Activated naive CD4-positive, alpha-beta T cell treated with anti-CD3 and anti-CD28 coated beads, Interleukin-2, amount 50 U/mL, for 72 hours (primary cell): ENCODE measurements around the gene PCBP3. TPM values are rescaled to one million over a fixed set of nuclear protein-coding genes. Genes with fewer than 3 reads are reported as not detected.
"Not testable (repeated sequence)": the region's sequence is repeated elsewhere in the genome, so short reads cannot be mapped to it uniquely, and the experiment has no call there.

ENCODE experiments used
- ATAC-seq, 2 donors: fragments of 150-1000 bp; cut with Tn5 transposase; 2 replicates each; pipeline ENCODE4 v1.10.0; 2021; ENCODE audit warnings: mild to moderate bottlenecking in 2 of 2, moderate library complexity in 2 of 2
- DNase-seq, 2 donors: peaks; one replicate each; pipeline ENCODE4 v3.0.0; 2021 to 2022; ENCODE audit warnings: low spot score in 2 of 2
- H3K27ac Mint-ChIP-seq, 2 donors: one replicate each; pipeline ENCODE4 v1.8.0; 2022; ENCODE audit warnings: mild to moderate bottlenecking in 2 of 2, mixed read lengths in 2 of 2
- H3K36me3 Mint-ChIP-seq, 2 donors: one replicate each; pipeline ENCODE4 v1.8.0; 2022; ENCODE audit warnings: mixed read lengths in 2 of 2
- H3K9me3 Mint-ChIP-seq, 2 donors: one replicate each; pipeline ENCODE4 v1.8.0; 2022; ENCODE audit warnings: mixed read lengths in 2 of 2
- total RNA-seq, 2 donors: library from RNA; stranded (reverse); gene quantifications; one replicate each; pipeline ENCODE4 v1.2.3, GENCODE V29; 2022

The PCBP3 gene
- total RNA-seq, 2 donors from 2014 or later = 19.7 to 26.3 TPM

DNA sequence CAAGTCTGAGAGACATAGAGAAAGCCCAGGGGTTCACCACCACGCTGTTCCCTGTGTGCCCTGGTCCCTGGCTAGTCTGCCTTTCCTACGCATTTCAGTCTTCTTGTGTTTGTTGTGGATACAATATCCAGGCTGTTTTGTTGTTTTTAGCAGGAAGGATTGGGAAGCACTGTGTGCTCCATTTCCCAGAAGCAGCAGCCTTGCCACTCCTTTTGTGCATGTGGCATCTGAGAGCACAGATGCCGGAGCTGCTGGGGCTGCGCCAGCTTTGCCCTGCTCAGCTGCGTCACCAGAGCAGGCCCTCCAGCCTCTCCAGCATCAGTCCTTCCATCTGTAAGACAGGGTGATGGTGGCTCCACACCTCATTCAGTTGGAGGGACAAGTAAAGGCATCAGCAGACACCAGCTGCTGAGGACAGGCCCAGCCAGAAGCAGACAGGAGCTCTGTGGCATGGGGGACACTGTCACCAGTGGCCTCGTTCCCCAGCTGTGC, 243.6 kb downstream of the PCBP3 start:
- Mint-ChIP-seq H3K9me3 (no peaks in the 10 kb centered on the region), H3K36me3 (no peaks in the 10 kb centered on the region)
- no peak for ATAC-seq

DNA sequence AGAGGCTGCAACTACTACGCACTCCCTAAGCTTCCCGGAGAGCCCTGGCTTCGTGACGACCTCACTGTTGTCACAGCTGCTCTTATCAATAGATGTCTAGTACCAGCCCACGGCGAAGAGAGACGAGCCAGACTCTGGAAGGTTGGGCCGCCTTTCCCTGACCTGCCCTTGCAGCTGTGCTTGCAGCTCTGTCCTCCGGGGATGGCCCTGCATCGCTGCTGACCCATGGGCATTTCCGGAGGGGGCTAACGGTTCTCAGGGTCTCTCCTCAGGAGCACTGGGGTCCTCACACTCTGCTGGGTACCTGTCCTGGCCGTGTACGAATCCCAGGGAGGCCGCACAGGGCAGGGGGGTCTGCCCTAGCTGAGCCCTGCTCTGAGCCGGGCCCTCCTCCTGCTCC, 244.3 kb downstream of the PCBP3 start:
- ATAC-seq = no peak
- no peak overlapping the region for H3K27ac Mint-ChIP-seq
- no peak for DNase-seq
- H3K9me3 Mint-ChIP-seq = no peaks in the 10 kb centered on the region
- H3K36me3 Mint-ChIP-seq = no peaks in the 10 kb centered on the region

More for the DNA sequence above, 243.6 kb downstream of the PCBP3 start:
- DNase-seq = no peak
- peak overlapping the region; percentile 28 to 56 for H3K27ac Mint-ChIP-seq

DNA sequence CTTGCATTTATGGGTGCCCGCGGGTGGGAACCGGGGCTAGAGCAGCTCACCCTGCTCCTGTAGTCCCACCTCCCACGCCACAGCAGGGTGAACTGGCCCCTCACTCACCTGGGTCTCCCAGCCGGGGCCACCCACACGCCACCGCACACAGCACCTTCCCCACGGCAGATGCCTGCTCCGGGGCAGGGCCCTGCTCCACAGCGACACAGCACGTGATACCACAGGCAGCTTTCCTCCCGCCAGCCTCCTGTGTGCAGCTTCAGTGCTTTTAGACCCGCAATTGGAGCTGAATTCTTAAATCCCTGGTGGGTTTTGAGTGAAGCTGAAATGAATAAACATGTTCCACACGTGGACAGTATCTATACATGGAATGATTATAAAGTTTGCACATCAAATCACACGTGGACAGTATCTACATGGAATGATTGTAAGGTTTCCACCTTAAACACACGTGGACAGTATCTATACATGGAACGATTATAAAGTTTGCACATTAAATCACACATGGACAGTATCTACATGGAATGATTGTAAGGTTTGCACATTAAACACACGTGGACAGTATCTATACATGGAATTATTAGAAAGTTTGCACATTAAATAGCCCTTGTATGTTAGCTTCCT, 245.0 kb downstream of the PCBP3 start:
- no peaks in the 10 kb centered on the region for H3K36me3 Mint-ChIP-seq
- H3K27ac Mint-ChIP-seq = no peak overlapping the region
- H3K9me3 Mint-ChIP-seq = no peaks in the 10 kb centered on the region
- ATAC-seq (no peak), DNase-seq (no peak)

DNA sequence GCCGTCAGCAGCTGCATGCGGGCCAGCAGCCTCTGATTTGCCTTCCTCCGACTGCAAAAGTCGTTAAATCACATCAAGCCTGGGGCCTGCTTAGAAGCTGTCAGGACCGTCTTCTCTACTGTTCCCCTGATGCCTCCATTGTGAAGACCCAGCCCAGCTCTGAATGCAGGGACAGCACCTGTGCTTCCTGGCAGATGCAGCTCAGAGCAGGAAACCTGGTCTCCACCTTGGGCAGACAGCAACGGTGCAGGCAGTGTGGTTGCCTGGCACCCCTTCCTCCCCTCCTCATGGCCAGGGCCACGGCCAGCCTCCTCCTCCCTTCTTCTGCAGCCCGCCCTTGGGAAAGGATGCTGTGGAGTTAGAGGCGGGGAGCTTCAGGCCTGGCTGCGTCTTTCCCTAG, 245.7 kb downstream of the PCBP3 start:
- Mint-ChIP-seq H3K9me3 (no peaks in the 10 kb centered on the region), H3K27ac (no peak overlapping the region), H3K36me3 (no peaks in the 10 kb centered on the region)
- ATAC-seq (no peak), DNase-seq (no peak)

DNA sequence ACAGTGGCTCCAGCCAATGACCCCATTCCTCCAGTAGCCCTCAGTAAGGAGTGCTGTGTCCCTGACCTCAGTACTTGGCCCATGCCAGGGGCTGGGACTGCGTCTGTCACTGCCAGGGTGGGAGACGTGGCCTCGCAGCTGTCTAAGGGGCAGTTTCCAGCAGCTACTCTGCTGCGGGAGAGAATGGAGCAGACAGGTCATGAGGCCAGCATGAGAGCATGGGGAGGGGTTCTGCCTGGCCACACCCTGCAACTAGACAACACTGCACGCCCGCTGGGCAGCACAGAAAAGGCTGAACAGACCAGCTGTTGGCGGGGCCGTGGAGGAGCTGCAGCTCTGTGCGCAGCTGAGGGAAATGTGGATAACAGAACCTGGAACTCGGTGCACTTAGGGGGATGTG, 246.4 kb downstream of the PCBP3 start:
- ATAC-seq = no peak
- no peaks in the 10 kb centered on the region for H3K36me3 Mint-ChIP-seq
- DNase-seq = no peak
- H3K9me3 Mint-ChIP-seq = no peaks in the 10 kb centered on the region
- H3K27ac Mint-ChIP-seq = no peak overlapping the region

DNA sequence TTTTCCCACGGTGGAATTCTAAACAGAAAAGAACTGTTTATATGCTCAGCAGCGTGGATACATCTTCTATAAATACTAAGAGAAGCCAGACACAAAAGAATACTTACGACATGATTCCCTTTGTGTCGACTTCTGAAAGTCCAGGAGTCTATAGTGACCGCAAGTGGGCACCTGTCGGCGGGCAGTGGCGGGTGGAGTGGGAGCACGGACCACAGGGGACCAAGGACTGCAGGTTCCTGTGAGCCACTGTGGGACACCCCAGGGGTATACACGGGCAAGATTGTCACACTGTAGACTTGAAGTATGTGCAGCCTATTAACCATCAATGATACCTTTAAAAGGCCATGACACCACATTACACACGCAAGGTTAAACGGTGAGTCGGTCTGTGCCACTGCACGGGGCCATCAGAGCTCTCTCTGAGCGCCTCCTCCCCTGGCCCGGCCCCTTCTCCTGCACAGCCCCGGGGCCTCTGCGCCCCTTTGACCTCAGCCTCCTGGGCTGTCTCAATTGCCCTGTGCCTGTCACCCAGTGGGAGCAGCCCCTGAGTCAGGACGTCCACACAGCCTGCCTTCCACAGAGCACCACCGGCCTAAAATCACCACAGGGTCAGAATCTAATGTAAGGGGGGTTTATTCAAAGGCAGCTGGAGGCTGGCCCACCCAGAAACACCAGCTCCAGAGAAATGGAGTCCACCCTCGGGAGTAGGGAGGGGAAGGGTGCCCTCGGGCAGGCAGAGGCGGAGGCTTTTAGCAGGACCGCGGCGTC, 248.0 kb downstream of the PCBP3 start:
- Mint-ChIP-seq H3K9me3 (no peaks in the 10 kb centered on the region), H3K27ac (no peak overlapping the region), H3K36me3 (no peaks in the 10 kb centered on the region)
- DNase-seq = no peak
- ATAC-seq = peak; percentile 15 to 34

DNA sequence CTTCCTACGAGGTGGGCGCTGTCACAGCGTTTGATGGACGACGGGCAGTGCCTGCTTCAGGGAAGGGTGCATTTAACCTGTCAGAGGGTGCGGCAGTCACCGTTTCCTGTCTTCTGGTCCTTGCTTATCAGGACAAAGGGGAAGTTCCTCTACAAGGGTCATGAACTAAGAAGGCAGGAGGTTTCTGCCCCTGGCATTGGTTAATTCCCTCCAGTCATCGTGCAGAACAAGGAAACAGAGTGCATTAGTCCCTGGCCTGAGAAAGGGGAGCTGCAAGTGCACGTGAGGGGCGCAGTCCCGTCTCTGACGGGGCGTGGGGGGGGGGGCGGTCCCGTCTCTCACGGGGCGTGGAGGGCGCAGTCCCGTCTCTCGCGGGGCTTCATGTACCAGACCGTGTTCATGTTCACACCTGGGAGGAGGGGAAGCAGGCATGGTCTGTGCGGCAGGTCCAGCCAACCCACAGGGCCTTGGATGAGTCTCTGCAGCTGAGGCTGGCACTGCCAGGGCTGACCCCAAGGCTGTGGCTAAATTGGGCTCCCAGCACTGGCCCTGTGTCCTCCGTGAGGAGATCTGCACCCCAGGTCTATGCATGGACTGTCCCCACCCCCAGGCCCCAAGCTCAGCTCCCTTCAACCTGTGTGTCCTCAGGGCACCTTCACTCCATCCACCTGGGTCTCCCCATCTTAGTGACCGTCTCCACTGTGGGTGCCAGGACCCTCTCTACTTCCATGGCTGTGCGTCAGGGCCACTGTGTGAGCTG, 248.8 kb downstream of the PCBP3 start:
- DNase-seq (no peak), ATAC-seq (peak; percentile 27 to 54)
- Mint-ChIP-seq H3K36me3 (no peaks in the 10 kb centered on the region), H3K27ac (peak overlapping the region in 1 of 2 donors; percentile 50), H3K9me3 (no peaks in the 10 kb centered on the region)

DNA sequence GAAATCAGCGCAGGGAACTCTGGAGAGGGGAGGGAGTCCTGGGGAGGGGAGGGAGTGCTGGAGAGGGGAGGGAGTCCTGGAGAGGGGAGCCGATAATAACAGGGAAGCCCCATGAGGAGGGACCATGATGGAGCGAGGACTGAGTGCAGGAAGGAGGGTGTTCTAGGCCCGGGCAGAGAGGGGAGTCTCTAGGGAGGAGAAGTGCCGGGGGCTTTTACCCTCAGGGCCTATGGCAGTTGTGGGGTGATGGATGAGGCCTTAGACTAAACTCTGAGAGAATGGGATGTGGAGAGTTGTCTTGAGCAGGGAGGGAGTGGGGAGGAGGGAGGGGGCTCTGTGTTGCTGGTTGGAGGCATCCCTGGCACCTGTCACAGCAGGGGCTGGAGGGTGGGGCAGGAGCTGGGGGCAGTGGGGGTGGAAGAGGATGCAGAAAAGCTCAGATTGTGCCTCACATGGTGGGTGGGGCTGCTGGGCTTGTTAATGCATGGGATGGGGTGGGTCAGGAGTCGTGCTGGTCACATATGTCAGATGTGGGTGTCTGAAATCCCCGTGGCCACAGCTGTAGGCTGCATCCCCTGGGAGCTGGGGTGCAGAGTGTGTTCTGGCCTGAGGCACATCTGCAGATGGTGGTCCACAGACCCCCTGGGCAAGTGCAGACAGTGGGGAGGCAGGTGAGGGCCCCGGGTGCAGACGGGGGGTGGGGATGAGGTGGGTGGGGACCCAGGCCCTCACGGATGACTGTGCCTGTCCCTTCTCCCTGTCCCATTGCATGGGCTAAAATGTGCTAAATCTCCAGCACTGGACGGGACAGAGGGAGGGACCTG, 249.6 kb downstream of the PCBP3 start:
- Mint-ChIP-seq H3K27ac (no peak overlapping the region), H3K9me3 (no peaks in the 10 kb centered on the region), H3K36me3 (no peaks in the 10 kb centered on the region)
- no peak for ATAC-seq
- no peak for DNase-seq

DNA sequence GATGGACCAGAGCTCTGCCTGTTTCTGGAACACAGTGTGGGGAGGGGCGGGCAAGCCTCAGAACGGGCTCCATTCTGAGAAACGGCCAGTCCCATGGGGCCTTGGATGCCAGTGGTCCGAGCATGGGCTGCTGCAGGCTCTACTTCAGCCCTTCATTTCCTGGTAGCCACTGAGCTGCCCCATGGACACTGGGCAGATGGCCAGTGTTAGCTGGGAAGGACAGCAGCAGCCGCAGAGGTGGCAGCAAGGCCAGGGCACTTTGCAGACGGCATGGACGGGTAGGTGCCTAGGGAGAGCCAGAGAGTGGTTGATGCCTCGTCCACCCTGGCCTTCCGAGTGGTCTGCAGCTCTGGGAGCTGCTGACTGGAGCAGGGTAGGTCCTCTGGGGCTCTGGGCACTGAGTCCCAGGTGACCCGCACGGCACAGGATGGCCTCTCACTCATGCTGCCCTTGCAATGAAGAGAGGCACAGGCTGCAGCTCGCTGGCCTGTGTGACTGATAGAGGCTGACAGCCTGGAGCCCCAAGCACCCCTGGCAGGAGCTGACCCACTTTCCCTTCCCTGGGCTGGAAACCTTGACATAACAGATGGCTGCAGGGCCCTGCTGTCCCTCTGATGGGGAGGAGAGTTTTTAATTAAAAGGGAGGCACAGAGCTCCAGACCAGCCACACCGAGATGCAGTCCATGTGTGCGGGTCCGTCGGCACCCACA, 250.4 kb downstream of the PCBP3 start:
- H3K9me3 Mint-ChIP-seq = no peaks in the 10 kb centered on the region
- H3K27ac Mint-ChIP-seq = no peak overlapping the region
- ATAC-seq = no peak

DNA sequence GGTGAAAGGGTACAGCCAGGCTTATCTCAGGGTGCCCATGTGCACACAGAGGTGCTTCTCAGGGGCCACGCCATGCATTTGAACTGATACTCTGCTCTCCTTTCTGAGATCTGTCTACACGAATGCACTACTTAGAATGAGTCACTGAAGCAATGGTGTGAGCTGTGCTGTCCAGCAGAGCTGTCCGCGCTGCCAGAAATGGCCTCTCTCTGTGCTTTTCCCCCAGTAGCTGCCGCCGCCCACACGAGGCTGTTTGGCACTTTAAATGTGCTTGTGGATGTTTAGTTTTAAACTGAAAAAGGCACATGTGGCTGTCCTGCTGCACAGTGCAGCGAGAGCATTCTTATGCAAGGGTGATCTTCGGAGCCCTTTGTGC, 250.9 kb downstream of the PCBP3 start:
- Mint-ChIP-seq H3K27ac (no peak overlapping the region), H3K36me3 (no peaks in the 10 kb centered on the region), H3K9me3 (no peaks in the 10 kb centered on the region)
- ATAC-seq (no peak), DNase-seq (no peak)

More for the DNA sequence above, 250.4 kb downstream of the PCBP3 start:
- DNase-seq = no peak
- H3K36me3 Mint-ChIP-seq = no peaks in the 10 kb centered on the region

DNA sequence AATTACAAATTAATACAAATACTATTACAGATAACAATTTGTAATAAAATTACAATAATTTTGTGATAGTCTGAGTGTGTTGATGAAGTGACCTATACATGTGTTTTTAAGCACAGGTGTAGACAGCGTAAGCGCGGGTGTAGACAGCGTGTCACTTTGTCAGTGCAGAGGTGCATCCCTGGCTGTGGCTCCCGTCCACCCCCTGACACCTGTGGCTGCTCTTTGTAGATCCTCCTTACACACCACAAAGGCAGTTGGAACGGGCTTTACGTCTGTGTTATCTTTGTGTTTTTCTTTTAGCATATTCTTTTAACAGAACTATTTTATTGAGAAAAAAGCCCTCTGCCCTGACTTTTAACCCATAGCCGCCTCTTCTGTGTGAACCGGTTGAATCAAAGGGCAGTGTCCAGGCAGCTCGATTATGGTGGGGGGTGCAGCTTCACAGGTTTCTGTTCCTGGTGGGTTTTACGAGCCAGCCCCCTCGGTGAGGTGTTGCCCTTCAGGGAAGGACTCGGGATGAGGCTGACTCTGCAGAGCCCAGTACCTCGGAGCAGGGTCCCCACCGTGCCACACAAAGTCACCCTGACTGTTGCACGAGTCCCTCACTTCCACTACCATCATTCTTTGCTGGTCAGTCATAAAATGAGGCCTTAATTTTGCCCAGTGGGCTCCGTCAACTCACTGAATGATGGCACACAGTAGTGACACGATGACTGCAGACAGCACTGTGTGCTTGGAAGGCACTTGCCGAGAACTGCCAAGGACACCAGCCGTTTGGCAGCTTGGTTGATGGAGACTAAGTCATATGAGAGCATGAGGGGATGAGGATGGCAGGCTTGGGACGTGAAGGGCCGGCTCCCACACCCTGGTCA, 251.6 kb downstream of the PCBP3 start:
- DNase-seq = no peak
- Mint-ChIP-seq H3K9me3 (no peaks in the 10 kb centered on the region), H3K36me3 (no peaks in the 10 kb centered on the region), H3K27ac (no peak overlapping the region)
- no peak for ATAC-seq

DNA sequence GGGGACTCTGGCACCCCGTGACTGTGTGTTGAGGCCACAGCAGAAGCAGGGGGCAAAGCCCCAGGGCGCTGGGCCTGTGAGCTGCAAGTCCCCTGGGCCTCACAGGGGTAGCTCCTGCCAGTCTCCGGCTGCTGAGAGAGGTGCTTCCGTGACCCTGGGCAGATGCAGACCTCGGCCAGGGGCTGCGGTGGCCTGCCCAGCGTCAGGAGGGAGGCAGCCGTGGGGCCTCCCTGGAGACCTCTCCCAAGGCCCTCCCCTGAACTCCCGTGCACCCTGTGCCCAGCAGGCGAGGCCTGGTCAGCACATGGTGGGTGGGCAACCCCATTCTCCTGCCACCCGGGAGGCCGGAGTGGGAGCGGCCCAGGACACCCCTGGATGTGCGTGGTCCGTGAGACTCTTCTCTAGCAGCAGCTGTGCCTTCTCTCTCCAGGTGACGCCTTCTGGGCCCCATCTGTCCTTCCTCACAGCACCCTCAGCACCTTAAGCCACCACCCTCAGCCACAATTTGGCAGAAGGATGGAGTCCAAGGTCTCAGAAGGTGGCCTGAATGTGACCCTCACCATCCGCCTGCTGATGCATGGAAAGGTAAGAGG, 252.3 kb downstream of the PCBP3 start:
- Mint-ChIP-seq H3K27ac (no peak overlapping the region), H3K36me3 (no peaks in the 10 kb centered on the region), H3K9me3 (no peaks in the 10 kb centered on the region)
- ATAC-seq = no peak
- DNase-seq = no peak

DNA sequence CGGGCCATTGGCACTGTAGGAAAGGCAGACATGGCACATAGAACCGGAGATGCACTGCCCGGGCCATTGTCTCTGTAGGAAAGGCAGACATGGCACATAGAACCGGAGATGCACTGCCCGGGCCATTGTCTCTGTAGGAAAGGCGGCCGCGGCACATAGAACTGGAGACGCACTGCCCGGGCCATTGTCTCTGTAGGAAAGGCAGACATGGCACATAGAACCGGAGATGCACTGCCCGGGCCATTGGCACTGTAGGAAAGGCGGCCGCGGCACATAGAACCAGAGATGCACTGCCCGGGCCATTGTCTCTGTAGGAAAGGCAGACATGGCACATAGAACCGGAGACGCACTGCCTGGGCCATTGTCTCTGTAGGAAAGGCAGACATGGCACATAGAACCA, 252.9 kb downstream of the PCBP3 start:
- H3K9me3 Mint-ChIP-seq, ATAC-seq, H3K36me3 Mint-ChIP-seq, H3K27ac Mint-ChIP-seq, DNase-seq: not testable (repeated sequence)

DNA sequence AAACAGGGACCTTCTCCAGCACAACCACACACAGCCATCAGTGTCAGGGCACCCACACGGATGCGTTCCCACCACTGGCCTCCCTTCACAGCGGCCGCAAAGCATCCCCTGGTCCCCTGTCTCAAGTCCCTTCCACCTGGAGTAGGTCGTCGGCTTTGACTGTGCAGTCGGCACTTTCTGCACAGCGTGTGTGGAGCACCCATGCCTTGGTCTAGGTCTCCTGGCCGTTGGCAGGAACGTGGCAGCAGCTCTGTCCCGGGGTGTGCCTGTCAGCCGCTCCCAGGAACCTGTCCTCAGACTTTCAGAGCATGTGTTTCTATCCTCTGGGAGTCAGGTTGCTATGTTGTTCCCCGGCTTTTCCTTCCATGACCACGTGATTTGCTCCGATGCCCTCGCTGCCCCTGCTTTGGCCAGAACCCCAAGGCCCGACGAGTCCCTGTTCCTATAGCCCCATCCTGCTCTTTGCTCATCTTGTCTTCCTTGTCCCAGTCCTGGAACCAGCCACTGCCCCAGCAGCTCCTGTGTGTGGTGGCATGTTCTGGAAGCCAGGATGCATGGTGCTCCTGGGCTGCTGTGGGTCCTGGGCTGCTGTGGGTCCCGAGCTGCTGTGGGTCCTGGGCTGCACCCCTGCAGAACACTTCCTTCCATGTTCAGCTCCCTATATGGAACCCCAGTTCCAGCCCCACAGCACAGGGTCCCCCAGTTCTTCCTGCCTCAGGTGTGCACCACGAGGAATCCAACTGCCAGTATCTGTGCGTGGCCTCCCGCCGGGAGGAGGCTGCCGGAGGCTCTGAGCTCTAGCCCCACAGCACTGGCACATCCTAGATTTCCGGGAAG, 253.9 kb downstream of the PCBP3 start:
- ATAC-seq = no peak
- no peaks in the 10 kb centered on the region for H3K36me3 Mint-ChIP-seq
- no peaks in the 10 kb centered on the region for H3K9me3 Mint-ChIP-seq

More for the DNA sequence above, 253.9 kb downstream of the PCBP3 start:
- no peak for DNase-seq
- no peak overlapping the region for H3K27ac Mint-ChIP-seq
